Mesendoderm (in vitro differentiated cells): ENCODE data around the gene FGL2.

Source experiments
- DNase-seq: peaks from one replicate; pipeline ENCODE4 v3.0.0; 2013
- H2AK5ac ChIP-seq: 2 replicates; pipeline ENCODE4 v1.6.1; 2013; ENCODE audit warnings: low read length, inconsistent platforms
- H2BK120ac ChIP-seq: 2 replicates; pipeline ENCODE4 v1.6.1; 2013; ENCODE audit warnings: low read depth, mild to moderate bottlenecking, low read length, moderate library complexity, mixed read lengths
- H2BK15ac ChIP-seq: replicated peaks from 2 replicates; pipeline ENCODE4 v1.6.1; 2013; ENCODE audit warnings: low read depth, mild to moderate bottlenecking, moderate library complexity
- H2BK5ac ChIP-seq: 2 replicates; pipeline ENCODE4 v1.6.1; 2013; ENCODE audit warnings: low read length, inconsistent platforms
- H3K18ac ChIP-seq: 2 replicates; pipeline ENCODE4 v1.6.1; 2013; ENCODE audit warnings: mild to moderate bottlenecking, low read length, mixed read lengths
- H3K23ac ChIP-seq: one replicate; pipeline ENCODE4 v1.6.1; 2013; ENCODE audit warnings: low read length
- H3K27ac ChIP-seq: 2 replicates; pipeline ENCODE4 v1.5.1; 2013; ENCODE audit warnings: low read depth, mild to moderate bottlenecking, inconsistent platforms, low read length, moderate library complexity
- H3K27me3 ChIP-seq: 2 replicates; pipeline ENCODE4 v1.6.1; 2013; ENCODE audit warnings: low read length, control low read depth, mild to moderate bottlenecking, inconsistent platforms; ENCODE audit not compliant: insufficient read depth, poor library complexity
- H3K36me3 ChIP-seq: 2 replicates; pipeline ENCODE4 v1.6.1; 2013; ENCODE audit warnings: low read length, inconsistent platforms; ENCODE audit not compliant: control insufficient read depth, insufficient read depth
- H3K4ac ChIP-seq: one replicate; pipeline ENCODE4 v1.6.1; 2013; ENCODE audit warnings: low read depth, mild to moderate bottlenecking, low read length, moderate library complexity
- H3K4me1 ChIP-seq: 2 replicates; pipeline ENCODE4 v1.6.1; 2013; ENCODE audit warnings: low read depth, low read length, inconsistent platforms; ENCODE audit not compliant: control insufficient read depth
- H3K4me2 ChIP-seq: 2 replicates; pipeline ENCODE4 v1.6.1; 2013; ENCODE audit warnings: low read length
- H3K4me3 ChIP-seq: 2 replicates; pipeline ENCODE4 v1.5.1; 2013; ENCODE audit warnings: mild to moderate bottlenecking, low read length
- H3K56ac ChIP-seq: one replicate; pipeline ENCODE4 v1.6.1; 2013; ENCODE audit warnings: low read length
- H3K79me1 ChIP-seq: 2 replicates; pipeline ENCODE4 v1.6.1; 2013; ENCODE audit warnings: low read length, inconsistent platforms
- H3K79me2 ChIP-seq: 2 replicates; pipeline ENCODE4 v1.6.1; 2013; ENCODE audit warnings: mild to moderate bottlenecking, low read length; ENCODE audit not compliant: control insufficient read depth, insufficient read depth
- H3K9ac ChIP-seq: 2 replicates; pipeline ENCODE4 v1.6.1; 2013; ENCODE audit warnings: low read length, inconsistent platforms
- H4K5ac ChIP-seq: one replicate; pipeline ENCODE4 v1.6.1; 2013; ENCODE audit warnings: low read length
- H4K8ac ChIP-seq: one replicate; pipeline ENCODE4 v1.6.1; 2013; ENCODE audit warnings: low read depth, mild to moderate bottlenecking, control low read depth, low read length, moderate library complexity
- WGBS: extraction: QIAGEN DNeasy Blood & Tissue Kit; methylation state at CpG from one replicate; pipeline ENCODE4 v1.1.7; 2013; ENCODE audit warnings: low lambda C conversion rate, missing lambda C conversion rate; ENCODE audit not compliant: insufficient coverage; ENCODE audit errors: extremely low coverage; 5-methylcytosine and 5-hydroxymethylcytosine counted together

FGL2 gene

DNA sequence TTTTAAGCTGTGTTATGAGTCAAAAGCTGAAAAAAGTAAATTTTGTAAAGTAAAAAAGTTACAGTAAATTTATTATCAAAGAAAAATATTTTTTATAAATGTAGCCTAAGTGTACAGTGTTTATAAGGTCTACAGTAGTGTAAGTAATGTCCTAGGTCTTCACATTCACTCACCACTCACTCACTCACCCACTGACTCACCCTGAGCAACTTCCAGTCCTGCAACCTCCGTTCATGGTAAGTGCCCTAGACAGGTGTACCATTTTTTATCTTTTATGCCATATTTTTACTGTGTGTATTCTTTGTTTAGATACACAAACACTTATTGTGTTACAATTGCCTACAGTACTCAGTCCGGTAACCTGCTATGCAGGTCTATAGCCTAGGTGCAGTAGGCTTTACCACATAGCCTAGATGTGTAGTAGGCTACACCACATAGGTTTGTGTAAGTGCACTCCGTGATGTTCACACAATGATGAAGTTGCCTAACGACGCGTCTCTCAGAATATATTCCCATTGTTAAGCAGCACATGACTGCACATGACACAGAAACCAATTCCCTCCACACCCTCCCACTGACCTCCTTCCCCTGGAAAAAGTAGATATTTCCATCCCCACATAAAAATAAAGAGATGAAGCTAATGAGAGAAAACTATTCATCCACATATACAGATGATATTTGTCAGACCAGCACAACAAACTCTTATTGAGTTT, 44.8 kb upstream of the FGL2 start:
- no peak for DNase-seq
- Histone ChIP-seq H3K79me1 (no peaks in the 10 kb centered on the region), H2BK120ac (no peak overlapping the region), H2BK5ac (no peak overlapping the region), H3K27ac (no peak overlapping the region), H3K36me3 (no peaks in the 10 kb centered on the region), H3K4me2 (no peak overlapping the region), H3K4me1 (no peaks in the 10 kb centered on the region), H3K4ac (no peak overlapping the region), H3K27me3 (no peaks in the 10 kb centered on the region), H3K9ac (no peak overlapping the region), H4K5ac (no peak overlapping the region), H2BK15ac (no peak overlapping the region), H3K18ac (no peak overlapping the region), H3K79me2 (no peaks in the 10 kb centered on the region), H3K4me3 (no peak overlapping the region), H4K8ac (no peak overlapping the region), H3K56ac (no peak overlapping the region), H2AK5ac (no peak overlapping the region), H3K23ac (no peak overlapping the region)
- no CpG with 5 or more reads among the region's 6 CpGs for WGBS

DNA sequence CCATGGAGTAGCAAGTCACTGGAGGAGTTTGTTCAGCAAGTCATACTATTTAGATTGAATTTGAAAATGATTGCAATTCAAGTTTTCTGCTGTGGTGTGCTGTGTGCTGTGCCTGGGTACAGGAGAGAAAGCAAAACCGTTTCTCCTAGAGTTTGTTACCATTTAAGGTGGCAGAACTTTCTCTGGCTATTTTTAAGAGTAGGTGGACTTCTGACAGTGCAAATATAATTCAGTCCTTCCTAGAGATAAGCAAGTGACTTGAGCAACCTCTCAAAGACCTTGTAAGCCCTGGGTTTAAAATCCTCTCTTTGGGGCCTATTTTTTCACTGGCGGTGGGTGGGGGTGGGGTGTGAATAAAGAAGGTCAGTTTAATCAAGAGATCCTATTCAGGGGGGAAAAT, 42.9 kb upstream of the FGL2 start:
- no peak overlapping the region for H2AK5ac ChIP-seq
- H3K4me2 ChIP-seq = no peak overlapping the region
- H3K79me2 ChIP-seq = no peaks in the 10 kb centered on the region
- DNase-seq = no peak
- H3K36me3 ChIP-seq = no peaks in the 10 kb centered on the region
- no peaks in the 10 kb centered on the region for H3K4me1 ChIP-seq
- no peak overlapping the region for H4K8ac ChIP-seq
- no peak overlapping the region for H3K23ac ChIP-seq
- no peak overlapping the region for H3K4me3 ChIP-seq
- H2BK5ac ChIP-seq = no peak overlapping the region
- H3K18ac ChIP-seq = no peak overlapping the region
- WGBS = no CpG with 5 or more reads among the region's 2 CpGs
- H2BK15ac ChIP-seq = no peak overlapping the region
- H2BK120ac ChIP-seq = no peak overlapping the region
- H3K27me3 ChIP-seq = no peaks in the 10 kb centered on the region
- H3K56ac ChIP-seq = no peak overlapping the region
- H3K9ac ChIP-seq = no peak overlapping the region
- H3K27ac ChIP-seq = no peak overlapping the region
- H3K4ac ChIP-seq = no peak overlapping the region
- H4K5ac ChIP-seq = no peak overlapping the region
- no peaks in the 10 kb centered on the region for H3K79me1 ChIP-seq

DNA sequence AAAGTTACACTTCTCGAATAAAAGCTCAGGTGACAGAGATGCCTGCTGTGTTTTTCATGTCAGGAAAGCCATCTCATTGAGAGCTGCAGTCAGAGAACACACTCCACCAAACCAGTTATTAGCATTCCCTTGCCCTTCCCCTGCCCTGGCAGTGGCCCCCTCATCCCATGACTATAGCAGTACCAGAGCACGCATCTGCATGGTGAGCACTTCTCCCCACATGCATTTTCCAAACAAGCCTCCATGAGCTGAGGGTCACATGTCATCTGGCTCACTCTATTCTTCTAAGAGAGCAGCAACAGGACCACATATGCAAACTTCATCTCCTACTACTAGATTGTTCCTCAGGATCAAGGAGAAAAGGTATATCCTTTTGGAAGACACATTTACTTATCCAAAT, 42.4 kb upstream of the FGL2 start:
- H3K23ac ChIP-seq = no peak overlapping the region
- no peak overlapping the region for H2BK120ac ChIP-seq
- WGBS = no CpG with 5 or more reads among the region's 2 CpGs
- no peak overlapping the region for H3K4ac ChIP-seq
- DNase-seq = no peak
- H3K4me3 ChIP-seq = no peak overlapping the region
- H3K79me2 ChIP-seq = no peaks in the 10 kb centered on the region
- no peak overlapping the region for H3K27ac ChIP-seq
- H3K36me3 ChIP-seq = no peaks in the 10 kb centered on the region
- no peak overlapping the region for H3K9ac ChIP-seq
- H2AK5ac ChIP-seq = no peak overlapping the region
- no peak overlapping the region for H4K5ac ChIP-seq
- no peak overlapping the region for H4K8ac ChIP-seq
- no peak overlapping the region for H2BK5ac ChIP-seq
- no peaks in the 10 kb centered on the region for H3K27me3 ChIP-seq
- H3K18ac ChIP-seq = no peak overlapping the region
- no peak overlapping the region for H2BK15ac ChIP-seq
- no peak overlapping the region for H3K56ac ChIP-seq
- no peaks in the 10 kb centered on the region for H3K79me1 ChIP-seq
- H3K4me1 ChIP-seq = no peaks in the 10 kb centered on the region
- H3K4me2 ChIP-seq = no peak overlapping the region

DNA sequence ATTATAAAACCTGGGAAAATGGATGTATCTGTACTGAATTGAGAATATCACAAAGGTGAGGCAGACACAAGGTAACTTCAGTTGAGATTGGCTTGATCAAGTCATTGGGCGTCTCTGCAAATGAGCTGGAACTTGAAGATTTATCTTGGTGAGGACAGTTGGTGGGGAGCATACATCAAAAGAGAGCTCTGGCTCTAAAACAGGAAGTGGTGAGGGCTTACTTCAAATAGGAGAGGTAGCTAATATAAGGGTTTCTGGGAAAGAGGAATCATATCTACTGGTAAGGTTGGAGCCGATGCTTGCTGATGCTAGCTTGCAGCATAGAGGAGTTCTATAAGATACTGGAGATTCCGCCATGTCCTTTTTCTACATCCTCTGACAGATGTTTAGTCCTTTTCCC, 39.9 kb upstream of the FGL2 start:
- no CpG with 5 or more reads among the region's 3 CpGs for WGBS
- no peak overlapping the region for H3K56ac ChIP-seq
- no peaks in the 10 kb centered on the region for H3K79me1 ChIP-seq
- no peak for DNase-seq
- H3K4ac ChIP-seq = no peak overlapping the region
- no peaks in the 10 kb centered on the region for H3K27me3 ChIP-seq
- no peak overlapping the region for H3K27ac ChIP-seq
- no peak overlapping the region for H2BK15ac ChIP-seq
- H2BK120ac ChIP-seq = no peak overlapping the region
- H3K79me2 ChIP-seq = no peaks in the 10 kb centered on the region
- no peak overlapping the region for H3K18ac ChIP-seq
- H2AK5ac ChIP-seq = no peak overlapping the region
- H3K4me1 ChIP-seq = no peaks in the 10 kb centered on the region
- no peak overlapping the region for H3K4me3 ChIP-seq
- no peak overlapping the region for H2BK5ac ChIP-seq
- no peak overlapping the region for H3K4me2 ChIP-seq
- H4K8ac ChIP-seq = no peak overlapping the region
- H3K36me3 ChIP-seq = no peaks in the 10 kb centered on the region
- no peak overlapping the region for H3K23ac ChIP-seq
- H3K9ac ChIP-seq = no peak overlapping the region
- no peak overlapping the region for H4K5ac ChIP-seq

DNA sequence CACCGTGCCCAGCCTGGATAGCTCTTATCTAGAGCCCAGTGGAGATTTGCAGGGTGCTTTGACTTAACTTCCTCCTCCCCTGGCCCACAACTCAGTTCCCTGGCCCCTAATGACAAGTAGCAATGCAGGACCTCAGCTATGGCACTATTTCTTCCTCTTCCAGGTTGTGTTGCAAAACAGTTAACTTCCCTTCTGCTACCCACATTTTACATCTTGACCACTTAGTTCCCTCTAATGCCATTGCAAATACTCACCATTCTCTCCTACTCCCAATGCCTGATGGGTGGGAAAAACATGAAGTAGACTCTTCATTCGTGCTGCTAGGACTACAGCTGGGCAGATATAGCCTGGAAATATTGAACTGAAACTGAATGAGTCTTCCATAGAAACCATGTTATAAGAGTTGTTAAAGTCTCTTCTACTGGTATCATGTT, 39.1 kb upstream of the FGL2 start:
- no peak overlapping the region for H3K27ac ChIP-seq
- H3K4me1 ChIP-seq = no peaks in the 10 kb centered on the region
- H3K36me3 ChIP-seq = no peaks in the 10 kb centered on the region
- no peak for DNase-seq
- H2BK15ac ChIP-seq = no peak overlapping the region
- no peak overlapping the region for H4K8ac ChIP-seq
- no peak overlapping the region for H3K4me3 ChIP-seq
- H3K56ac ChIP-seq = no peak overlapping the region
- no peak overlapping the region for H3K9ac ChIP-seq
- no peak overlapping the region for H3K18ac ChIP-seq
- no peak overlapping the region for H4K5ac ChIP-seq
- H3K4ac ChIP-seq = no peak overlapping the region
- no peak overlapping the region for H2BK120ac ChIP-seq
- no peak overlapping the region for H3K4me2 ChIP-seq
- H3K27me3 ChIP-seq = no peaks in the 10 kb centered on the region
- H3K23ac ChIP-seq = no peak overlapping the region
- no peak overlapping the region for H2AK5ac ChIP-seq
- no CpG with 5 or more reads among the region's 2 CpGs for WGBS
- H3K79me2 ChIP-seq = no peaks in the 10 kb centered on the region
- no peak overlapping the region for H2BK5ac ChIP-seq
- no peaks in the 10 kb centered on the region for H3K79me1 ChIP-seq

DNA sequence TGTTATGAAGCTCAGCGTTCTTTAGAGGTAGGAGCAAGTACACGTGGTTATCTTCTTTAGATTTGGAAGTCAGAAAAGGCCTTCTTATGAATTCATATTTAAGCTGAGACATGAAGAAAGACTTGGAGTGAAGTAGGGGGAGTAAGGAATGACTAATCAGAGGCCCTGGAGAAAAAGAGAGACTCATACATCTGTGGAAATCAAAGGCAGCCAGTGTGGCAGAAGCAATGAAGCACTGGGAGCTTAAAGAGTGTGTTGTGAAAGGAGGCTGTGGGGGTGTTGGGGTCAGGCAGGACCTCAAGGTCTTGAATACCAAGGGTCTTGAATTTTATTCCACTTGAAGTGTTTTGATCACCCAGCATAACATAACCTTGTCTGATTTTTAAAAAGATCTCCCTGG, 35.7 kb upstream of the FGL2 start:
- Histone ChIP-seq H3K23ac (no peak overlapping the region), H4K5ac (no peak overlapping the region), H3K36me3 (no peaks in the 10 kb centered on the region), H3K79me2 (no peaks in the 10 kb centered on the region), H3K18ac (no peak overlapping the region), H3K4me3 (no peak overlapping the region), H2AK5ac (no peak overlapping the region), H3K4ac (no peak overlapping the region), H3K4me2 (no peak overlapping the region), H3K27me3 (no peaks in the 10 kb centered on the region), H2BK5ac (no peak overlapping the region), H3K27ac (no peak overlapping the region), H3K4me1 (no peaks in the 10 kb centered on the region), H4K8ac (no peak overlapping the region), H3K79me1 (no peaks in the 10 kb centered on the region), H3K56ac (no peak overlapping the region), H3K9ac (no peak overlapping the region), H2BK15ac (no peak overlapping the region), H2BK120ac (no peak overlapping the region)
- DNase-seq = no peak
- 100% methylated on average over 1 of the region's 2 CpGs for WGBS
